Mesendoderm (in vitro differentiated cells): Measurements from ENCODE around the gene IARS1.

ENCODE experiments used
- DNase-seq: peaks from one replicate; pipeline ENCODE4 v3.0.0; 2013
- H2AK5ac ChIP-seq: 2 replicates; pipeline ENCODE4 v1.6.1; 2013; ENCODE audit warnings: low read length, inconsistent platforms
- H2BK120ac ChIP-seq: 2 replicates; pipeline ENCODE4 v1.6.1; 2013; ENCODE audit warnings: low read depth, mild to moderate bottlenecking, low read length, moderate library complexity, mixed read lengths
- H2BK15ac ChIP-seq: replicated peaks from 2 replicates; pipeline ENCODE4 v1.6.1; 2013; ENCODE audit warnings: low read depth, mild to moderate bottlenecking, moderate library complexity
- H2BK5ac ChIP-seq: 2 replicates; pipeline ENCODE4 v1.6.1; 2013; ENCODE audit warnings: low read length, inconsistent platforms
- H3K18ac ChIP-seq: 2 replicates; pipeline ENCODE4 v1.6.1; 2013; ENCODE audit warnings: mild to moderate bottlenecking, low read length, mixed read lengths
- H3K23ac ChIP-seq: one replicate; pipeline ENCODE4 v1.6.1; 2013; ENCODE audit warnings: low read length
- H3K27ac ChIP-seq: 2 replicates; pipeline ENCODE4 v1.5.1; 2013; ENCODE audit warnings: low read depth, mild to moderate bottlenecking, inconsistent platforms, low read length, moderate library complexity
- H3K27me3 ChIP-seq: 2 replicates; pipeline ENCODE4 v1.6.1; 2013; ENCODE audit warnings: low read length, control low read depth, mild to moderate bottlenecking, inconsistent platforms; ENCODE audit not compliant: insufficient read depth, poor library complexity
- H3K36me3 ChIP-seq: 2 replicates; pipeline ENCODE4 v1.6.1; 2013; ENCODE audit warnings: low read length, inconsistent platforms; ENCODE audit not compliant: control insufficient read depth, insufficient read depth
- H3K4ac ChIP-seq: one replicate; pipeline ENCODE4 v1.6.1; 2013; ENCODE audit warnings: low read depth, mild to moderate bottlenecking, low read length, moderate library complexity
- H3K4me1 ChIP-seq: 2 replicates; pipeline ENCODE4 v1.6.1; 2013; ENCODE audit warnings: low read depth, low read length, inconsistent platforms; ENCODE audit not compliant: control insufficient read depth
- H3K4me2 ChIP-seq: 2 replicates; pipeline ENCODE4 v1.6.1; 2013; ENCODE audit warnings: low read length
- H3K4me3 ChIP-seq: 2 replicates; pipeline ENCODE4 v1.5.1; 2013; ENCODE audit warnings: mild to moderate bottlenecking, low read length
- H3K56ac ChIP-seq: one replicate; pipeline ENCODE4 v1.6.1; 2013; ENCODE audit warnings: low read length
- H3K79me1 ChIP-seq: 2 replicates; pipeline ENCODE4 v1.6.1; 2013; ENCODE audit warnings: low read length, inconsistent platforms
- H3K79me2 ChIP-seq: 2 replicates; pipeline ENCODE4 v1.6.1; 2013; ENCODE audit warnings: mild to moderate bottlenecking, low read length; ENCODE audit not compliant: control insufficient read depth, insufficient read depth
- H3K9ac ChIP-seq: 2 replicates; pipeline ENCODE4 v1.6.1; 2013; ENCODE audit warnings: low read length, inconsistent platforms
- H4K5ac ChIP-seq: one replicate; pipeline ENCODE4 v1.6.1; 2013; ENCODE audit warnings: low read length
- H4K8ac ChIP-seq: one replicate; pipeline ENCODE4 v1.6.1; 2013; ENCODE audit warnings: low read depth, mild to moderate bottlenecking, control low read depth, low read length, moderate library complexity
- WGBS: extraction: QIAGEN DNeasy Blood & Tissue Kit; methylation state at CpG from one replicate; pipeline ENCODE4 v1.1.7; 2013; ENCODE audit warnings: low lambda C conversion rate, missing lambda C conversion rate; ENCODE audit not compliant: insufficient coverage; ENCODE audit errors: extremely low coverage; 5-methylcytosine and 5-hydroxymethylcytosine counted together

The IARS1 gene

GRCh38 chr9:92289708-92290390, 3.6 kb downstream of the IARS1 start:
- Histone ChIP-seq H4K5ac (no peak overlapping the region), H4K8ac (no peak overlapping the region), H3K79me2 (peaks cover 45% of the 10 kb centered on the region), H3K79me1 (peaks cover 4% of the 10 kb centered on the region), H3K4ac (no peak overlapping the region), H2BK15ac (no peak overlapping the region), H3K36me3 (peaks cover 4% of the 10 kb centered on the region), H3K27me3 (no peaks in the 10 kb centered on the region), H3K4me1 (peaks cover 5% of the 10 kb centered on the region), H2AK5ac (no peak overlapping the region), H2BK5ac (no peak overlapping the region), H3K9ac (no peak overlapping the region), H3K4me2 (no peak overlapping the region), H3K4me3 (no peak overlapping the region), H3K23ac (no peak overlapping the region), H3K27ac (no peak overlapping the region), H2BK120ac (no peak overlapping the region), H3K56ac (no peak overlapping the region), H3K18ac (no peak overlapping the region)
- DNase-seq, result no peak
- WGBS, result no CpG with 5 or more reads among the region's 5 CpGs

- H3K4me2 ChIP-seq, result no peak overlapping the region
- no peak overlapping the region for H3K18ac ChIP-seq
- H3K79me2 ChIP-seq, result peaks cover 7% of the 10 kb centered on the region
- H2AK5ac ChIP-seq, result no peak overlapping the region
- peaks cover 20% of the 10 kb centered on the region for H3K36me3 ChIP-seq
- H3K4me1 ChIP-seq, result no peaks in the 10 kb centered on the region
- DNase-seq, result no peak
- WGBS, result no CpG with 5 or more reads among the region's 1 CpG
- H3K27ac ChIP-seq, result no peak overlapping the region
- H4K5ac ChIP-seq, result no peak overlapping the region
- peaks cover 9% of the 10 kb centered on the region for H3K79me1 ChIP-seq
- H3K4me3 ChIP-seq, result no peak overlapping the region
- no peak overlapping the region for H2BK15ac ChIP-seq
- no peak overlapping the region for H2BK5ac ChIP-seq
- H3K4ac ChIP-seq, result no peak overlapping the region
- H4K8ac ChIP-seq, result no peak overlapping the region
- H2BK120ac ChIP-seq, result no peak overlapping the region
- H3K27me3 ChIP-seq, result no peaks in the 10 kb centered on the region
- H3K56ac ChIP-seq, result no peak overlapping the region
- no peak overlapping the region for H3K9ac ChIP-seq
- H3K23ac ChIP-seq, result no peak overlapping the region
Measured at GRCh38 chr9:92279302-92279701, 14.2 kb downstream of the IARS1 start.

- Histone ChIP-seq H3K4ac (no peak overlapping the region), H3K79me2 (peaks cover 5% of the 10 kb centered on the region), H2AK5ac (no peak overlapping the region), H3K9ac (no peak overlapping the region), H2BK15ac (no peak overlapping the region), H4K8ac (no peak overlapping the region), H3K23ac (no peak overlapping the region), H3K18ac (no peak overlapping the region), H3K4me1 (no peaks in the 10 kb centered on the region), H2BK5ac (no peak overlapping the region), H3K4me2 (no peak overlapping the region), H3K27ac (no peak overlapping the region), H3K36me3 (peaks cover 25% of the 10 kb centered on the region), H4K5ac (no peak overlapping the region), H3K79me1 (peaks cover 7% of the 10 kb centered on the region), H3K4me3 (no peak overlapping the region), H3K27me3 (no peaks in the 10 kb centered on the region), H2BK120ac (no peak overlapping the region), H3K56ac (no peak overlapping the region)
- WGBS, result no CpG with 5 or more reads among the region's 2 CpGs
- no peak for DNase-seq
Measured at GRCh38 chr9:92278110-92278509, 15.4 kb downstream of the IARS1 start.

GRCh38 chr9:92276331-92277032, 17.0 kb downstream of the IARS1 start:
- Histone ChIP-seq H3K27ac (no peak overlapping the region), H4K8ac (no peak overlapping the region), H3K27me3 (no peaks in the 10 kb centered on the region), H3K36me3 (peaks cover 28% of the 10 kb centered on the region), H2BK15ac (no peak overlapping the region), H3K9ac (no peak overlapping the region), H3K23ac (no peak overlapping the region), H2BK5ac (no peak overlapping the region), H2AK5ac (no peak overlapping the region), H3K4me1 (no peaks in the 10 kb centered on the region), H3K18ac (no peak overlapping the region), H3K56ac (no peak overlapping the region), H3K4me2 (no peak overlapping the region), H3K4ac (no peak overlapping the region), H3K79me1 (peaks cover 10% of the 10 kb centered on the region), H3K79me2 (peaks cover 2% of the 10 kb centered on the region), H4K5ac (no peak overlapping the region), H2BK120ac (no peak overlapping the region), H3K4me3 (no peak overlapping the region)
- no CpG with 5 or more reads among the region's 11 CpGs for WGBS
- no peak for DNase-seq

GRCh38 chr9:92275541-92275940, 18.0 kb downstream of the IARS1 start:
- Histone ChIP-seq H3K4ac (no peak overlapping the region), H3K23ac (no peak overlapping the region), H3K18ac (no peak overlapping the region), H3K27me3 (no peaks in the 10 kb centered on the region), H4K5ac (no peak overlapping the region), H4K8ac (no peak overlapping the region), H3K36me3 (peaks cover 32% of the 10 kb centered on the region), H3K79me1 (peaks cover 10% of the 10 kb centered on the region), H3K4me3 (no peak overlapping the region), H3K9ac (no peak overlapping the region), H2BK5ac (no peak overlapping the region), H2BK15ac (no peak overlapping the region), H3K79me2 (peaks cover 2% of the 10 kb centered on the region), H2BK120ac (no peak overlapping the region), H2AK5ac (no peak overlapping the region), H3K56ac (no peak overlapping the region), H3K27ac (no peak overlapping the region), H3K4me2 (no peak overlapping the region), H3K4me1 (no peaks in the 10 kb centered on the region)
- peak; percentile 21 for DNase-seq
- no CpG with 5 or more reads among the region's 6 CpGs for WGBS
